Epithelial cell of proximal tubule (primary cell): Measurements from ENCODE around the gene PTPRG. TPM values are rescaled to one million over a fixed set of nuclear protein-coding genes. Genes with fewer than 3 reads are reported as not detected.

Source experiments
- DNase-seq: peaks from one replicate; pipeline ENCODE4 v3.0.0-alpha.2; 2011; ENCODE audit warnings: low read depth
- H3K4me3 ChIP-seq: 2 replicates; pipeline ENCODE4 v1.5.1; 2011; ENCODE audit warnings: low read depth, mild to moderate bottlenecking, low read length
- total RNA-seq: library from RNA; depleted of rRNA; stranded (reverse); fragments of >200 nt; gene quantifications from 2 replicates; pipeline ENCODE4 v1.2.3, GENCODE V29; 2015
- TF ChIP-seq, protein P1 (sequence below): conservative IDR thresholded peaks from 2 replicates; pipeline ENCODE4 v1.5.1; 2012; ENCODE audit warnings: low read depth, mild to moderate bottlenecking, low read length

Gene PTPRG
- total RNA-seq, 1 donor from 2014 or later, result 13.5 TPM

DNA sequence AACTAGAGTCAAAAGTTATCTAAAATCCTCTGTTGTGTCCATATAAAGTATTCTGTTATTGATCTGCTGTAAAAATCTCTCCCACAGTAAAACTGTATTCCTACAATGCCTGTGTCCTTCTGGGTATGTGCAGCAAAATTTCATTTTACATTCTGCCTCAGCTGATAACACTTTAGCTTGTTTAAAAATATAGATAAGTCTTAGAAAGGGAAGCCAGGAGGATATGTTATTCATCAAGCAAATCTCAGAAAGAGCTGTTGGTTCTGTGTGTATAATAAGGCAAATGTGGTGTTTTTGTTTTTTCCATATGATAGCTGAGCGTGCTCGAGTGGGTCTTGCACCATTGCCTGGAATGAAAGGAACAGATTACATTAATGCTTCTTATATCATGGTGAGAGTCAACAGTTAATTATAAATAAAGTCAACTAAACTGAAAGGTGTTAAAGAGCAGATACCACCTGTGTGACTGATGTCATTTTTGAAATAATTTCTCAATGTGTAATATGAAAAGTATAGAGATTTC, 715.3 kb downstream of the PTPRG start:
- TF ChIP-seq, protein P1, sequence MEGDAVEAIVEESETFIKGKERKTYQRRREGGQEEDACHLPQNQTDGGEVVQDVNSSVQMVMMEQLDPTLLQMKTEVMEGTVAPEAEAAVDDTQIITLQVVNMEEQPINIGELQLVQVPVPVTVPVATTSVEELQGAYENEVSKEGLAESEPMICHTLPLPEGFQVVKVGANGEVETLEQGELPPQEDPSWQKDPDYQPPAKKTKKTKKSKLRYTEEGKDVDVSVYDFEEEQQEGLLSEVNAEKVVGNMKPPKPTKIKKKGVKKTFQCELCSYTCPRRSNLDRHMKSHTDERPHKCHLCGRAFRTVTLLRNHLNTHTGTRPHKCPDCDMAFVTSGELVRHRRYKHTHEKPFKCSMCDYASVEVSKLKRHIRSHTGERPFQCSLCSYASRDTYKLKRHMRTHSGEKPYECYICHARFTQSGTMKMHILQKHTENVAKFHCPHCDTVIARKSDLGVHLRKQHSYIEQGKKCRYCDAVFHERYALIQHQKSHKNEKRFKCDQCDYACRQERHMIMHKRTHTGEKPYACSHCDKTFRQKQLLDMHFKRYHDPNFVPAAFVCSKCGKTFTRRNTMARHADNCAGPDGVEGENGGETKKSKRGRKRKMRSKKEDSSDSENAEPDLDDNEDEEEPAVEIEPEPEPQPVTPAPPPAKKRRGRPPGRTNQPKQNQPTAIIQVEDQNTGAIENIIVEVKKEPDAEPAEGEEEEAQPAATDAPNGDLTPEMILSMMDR, result no peak
- no peak overlapping the region for H3K4me3 ChIP-seq
- no peak for DNase-seq

DNA sequence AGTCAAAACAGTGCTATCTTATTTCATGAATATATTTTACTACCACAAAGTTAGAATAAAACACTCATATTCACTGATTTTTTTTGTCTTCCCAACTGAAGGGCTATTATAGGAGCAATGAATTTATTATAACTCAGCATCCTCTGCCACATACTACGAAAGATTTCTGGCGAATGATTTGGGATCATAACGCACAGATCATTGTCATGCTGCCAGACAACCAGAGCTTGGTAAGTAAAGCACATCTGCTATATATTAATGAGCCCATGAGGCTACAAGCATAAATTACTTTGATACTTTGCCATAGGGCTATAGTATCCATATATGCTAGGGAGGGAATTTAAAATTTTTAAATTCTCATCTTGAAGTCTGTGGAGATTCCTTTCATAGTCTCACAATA, 716.1 kb downstream of the PTPRG start:
- TF ChIP-seq, protein P1, result no peak
- DNase-seq, result no peak
- no peak overlapping the region for H3K4me3 ChIP-seq

DNA sequence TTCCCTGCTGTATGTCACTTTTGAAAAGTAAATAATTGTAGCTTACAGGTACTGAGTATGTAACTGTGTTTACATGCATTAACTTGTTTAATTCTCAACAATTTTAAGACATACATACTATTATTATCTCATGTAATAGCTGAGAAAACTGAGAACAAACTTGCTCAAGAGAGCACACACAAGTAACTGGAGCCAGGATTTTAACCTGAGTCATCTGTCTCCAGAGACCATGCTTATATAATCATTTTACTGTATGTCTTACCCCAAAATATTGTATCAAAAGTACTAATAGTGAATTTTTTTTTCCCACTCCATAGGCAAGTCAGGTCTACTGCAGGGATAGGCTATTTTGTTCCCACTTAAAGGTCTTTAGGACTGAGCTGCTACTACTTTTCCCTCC, 716.6 kb downstream of the PTPRG start:
- no peak for DNase-seq
- H3K4me3 ChIP-seq, result no peak overlapping the region
- TF ChIP-seq, protein P1, result no peak

DNA sequence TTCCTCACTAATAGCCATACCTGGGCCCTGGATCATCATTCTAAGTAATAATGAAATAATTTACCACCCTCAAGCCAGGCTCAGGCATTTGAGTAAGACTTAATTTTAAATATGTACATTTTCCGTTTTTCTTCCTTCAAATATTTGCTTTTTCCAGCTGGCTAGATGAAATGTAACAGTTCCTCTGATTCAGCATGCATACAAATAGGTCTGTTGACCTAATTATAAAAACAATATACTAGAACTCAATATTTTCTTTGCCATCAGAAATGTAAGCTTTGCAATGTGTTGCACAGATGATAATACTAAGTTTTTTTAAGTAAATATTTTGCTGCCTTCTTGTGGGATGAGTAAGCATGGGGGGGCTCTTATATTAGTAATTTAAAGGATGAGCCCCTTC, 720.4 kb downstream of the PTPRG start:
- TF ChIP-seq, protein P1, result no peak
- no peak for DNase-seq

DNA sequence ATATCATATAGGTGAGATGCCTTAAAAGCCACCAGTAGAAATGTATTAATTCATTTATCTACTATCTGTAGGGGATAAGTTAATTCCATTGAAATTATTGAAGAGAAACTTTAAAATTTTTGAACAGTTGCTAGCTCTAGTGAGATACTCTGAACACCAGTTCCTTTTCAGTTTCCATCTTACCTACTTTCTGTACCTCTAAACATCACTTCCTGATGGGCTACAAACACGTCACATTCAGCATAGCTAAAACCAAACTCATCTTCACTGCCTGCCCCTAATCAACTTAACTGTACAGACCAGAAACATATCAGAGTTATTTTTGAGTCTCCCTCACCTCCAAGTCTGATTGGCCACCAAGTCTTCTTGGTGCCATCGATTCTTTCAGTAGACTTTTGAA, 723.1 kb downstream of the PTPRG start:
- TF ChIP-seq, protein P1, result no peak
- H3K4me3 ChIP-seq, result no peak overlapping the region
- no peak for DNase-seq

More for the DNA sequence above, 720.4 kb downstream of the PTPRG start:
- no peak overlapping the region for H3K4me3 ChIP-seq

DNA sequence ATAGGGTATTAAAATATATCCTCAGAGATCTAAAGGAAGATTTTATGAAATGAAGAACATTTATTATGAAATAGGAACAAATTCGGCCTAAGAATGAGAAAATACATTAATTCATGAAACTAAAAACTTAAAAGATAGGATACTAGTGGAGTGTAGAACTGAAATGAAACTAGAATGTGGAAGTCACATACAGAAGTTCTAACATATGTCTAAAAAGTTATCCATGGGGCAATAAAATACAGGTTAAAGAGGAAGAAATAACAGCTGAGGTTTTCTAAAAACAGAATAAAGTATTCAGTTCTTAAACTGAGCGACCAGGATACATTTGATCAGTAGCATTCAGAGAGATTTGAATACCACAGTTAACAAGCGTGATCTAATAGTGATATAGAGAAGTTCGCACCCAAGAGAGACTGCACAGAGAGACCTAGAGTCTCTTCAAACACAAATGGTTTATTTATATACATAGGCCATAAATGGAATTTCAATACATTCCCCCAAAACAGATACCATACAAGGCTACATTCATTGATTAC, 726.1 kb downstream of the PTPRG start:
- H3K4me3 ChIP-seq, result no peak overlapping the region
- TF ChIP-seq, protein P1, result no peak
- DNase-seq, result no peak

DNA sequence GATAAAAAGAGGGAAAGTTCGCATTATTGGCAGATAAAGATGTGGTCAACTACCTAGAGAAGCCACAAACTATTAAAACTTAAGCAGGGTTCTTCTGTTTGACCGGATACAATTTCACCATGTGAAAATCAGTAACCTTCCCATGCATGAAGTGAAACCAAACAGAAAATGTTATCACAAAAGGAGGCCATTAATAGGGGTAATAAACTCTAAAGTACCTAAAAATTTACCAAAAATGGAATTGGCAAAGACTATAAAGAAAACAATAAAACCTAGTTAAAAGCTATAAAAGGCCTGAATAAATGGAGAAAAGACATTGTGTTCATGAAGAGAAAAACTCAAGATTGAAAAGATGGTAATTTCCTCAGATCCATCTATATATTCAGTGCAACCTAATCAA, 728.6 kb downstream of the PTPRG start:
- DNase-seq, result no peak
- H3K4me3 ChIP-seq, result no peak overlapping the region
- TF ChIP-seq, protein P1, result no peak
